Measurements from ENCODE around the gene ZNF195. TPM values are rescaled to one million over a fixed set of nuclear protein-coding genes. Genes with fewer than 3 reads are reported as not detected.
"Not testable (repeated sequence)": the region's sequence is repeated elsewhere in the genome, so short reads cannot be mapped to it uniquely, and the experiment has no call there.

Gene ZNF195
- total RNA-seq, 1 experiment from 2014 or later, result 39.1 TPM

- not testable (repeated sequence) for DNase-seq (ENCODE audit: extremely low read depth, low read depth)
Observed at GRCh38 chr11:3404076-3404925, 25.4 kb upstream of the ZNF195 start.

GRCh38 chr11:3402861-3403250 lies 23.9 kb upstream of the ZNF195 start:
- not testable (repeated sequence) for DNase-seq (ENCODE audit: extremely low read depth, low read depth)

GRCh38 chr11:3402181-3402860 lies 23.4 kb upstream of the ZNF195 start:
- not testable (repeated sequence) for DNase-seq (ENCODE audit: extremely low read depth, low read depth)

- not testable (repeated sequence) for DNase-seq (ENCODE audit: extremely low read depth, low read depth)
Observed at GRCh38 chr11:3401052-3401451, 22.1 kb upstream of the ZNF195 start.

GRCh38 chr11:3398509-3398908 lies 19.6 kb upstream of the ZNF195 start:
- not testable (repeated sequence) for DNase-seq (ENCODE audit: extremely low read depth, low read depth)

GRCh38 chr11:3398106-3398505 lies 19.2 kb upstream of the ZNF195 start:
- DNase-seq (ENCODE audit: extremely low read depth, low read depth), result not testable (repeated sequence)

- DNase-seq (ENCODE audit: extremely low read depth, low read depth), result not testable (repeated sequence)
Observed at GRCh38 chr11:3397210-3397609, 18.3 kb upstream of the ZNF195 start.

- DNase-seq (ENCODE audit: extremely low read depth, low read depth), result not testable (repeated sequence)
Observed at GRCh38 chr11:3395468-3395867, 16.5 kb upstream of the ZNF195 start.

- DNase-seq (ENCODE audit: extremely low read depth, low read depth), result not testable (repeated sequence)
Observed at GRCh38 chr11:3394956-3395355, 16.0 kb upstream of the ZNF195 start.

GRCh38 chr11:3393450-3393849 lies 14.5 kb upstream of the ZNF195 start:
- DNase-seq (ENCODE audit: extremely low read depth, low read depth), result not testable (repeated sequence)

GRCh38 chr11:3382613-3383285 lies 3.8 kb upstream of the ZNF195 start:
- DNase-seq (ENCODE audit: extremely low read depth, low read depth), result no peak

- no peak for DNase-seq (ENCODE audit: extremely low read depth, low read depth)
Observed at GRCh38 chr11:3381794-3382193, 2.8 kb upstream of the ZNF195 start.

GRCh38 chr11:3380706-3381545 lies 2.0 kb upstream of the ZNF195 start:
- no peak for DNase-seq (ENCODE audit: extremely low read depth, low read depth)

GRCh38 chr11:3375552-3375951 lies 3.4 kb downstream of the ZNF195 start:
- DNase-seq (ENCODE audit: extremely low read depth, low read depth), result no peak

- DNase-seq (ENCODE audit: extremely low read depth, low read depth), result no peak
Observed at GRCh38 chr11:3370311-3370870, 8.6 kb downstream of the ZNF195 start.

GRCh38 chr11:3369366-3369765 lies 9.6 kb downstream of the ZNF195 start:
- no peak for DNase-seq (ENCODE audit: extremely low read depth, low read depth)

GRCh38 chr11:3368199-3368598 lies 10.7 kb downstream of the ZNF195 start:
- no peak for DNase-seq (ENCODE audit: extremely low read depth, low read depth)

- no peak for DNase-seq (ENCODE audit: extremely low read depth, low read depth)
Observed at GRCh38 chr11:3367221-3367620, 11.7 kb downstream of the ZNF195 start.

- no peak for DNase-seq (ENCODE audit: extremely low read depth, low read depth)
Observed at GRCh38 chr11:3359092-3359824, 19.7 kb downstream of the ZNF195 start.
